SK-N-SH (cell line): ENCODE results near the gene TLE5. TPM values are rescaled to one million over a fixed set of nuclear protein-coding genes. Genes with fewer than 3 reads are reported as not detected.
"Not testable (repeated sequence)": the region's sequence is repeated elsewhere in the genome, so short reads cannot be mapped to it uniquely, and the experiment has no call there.

Source experiments
- CTCF ChIA-PET: fragments of 300-600, 350-600 bp; formaldehyde crosslinking; extraction: SDS; loops from one replicate; lab custom pipeline; 2021; lab: Yijun Ruan, JAX
- POLR2A ChIA-PET: fragments of 350-600 bp; sonication (Branson Sonifier 250); formaldehyde crosslinking; extraction: SDS; loops from one replicate; lab custom pipeline; 2020; ENCODE audit warnings: antibody characterized with exemption, inconsistent platforms; lab: Yijun Ruan, JAX
- DNase-seq: peaks from one replicate; pipeline ENCODE4 v3.0.0; 2012
- H2AFZ ChIP-seq: fragments of 200-600 bp; sonication (generic); 2 replicates; pipeline ENCODE4 v1.8.1; 2016; ENCODE audit warnings: antibody characterized with exemption, mild to moderate bottlenecking, low read depth
- H3F3A ChIP-seq: fragments of 200-600 bp; sonication (generic); replicated peaks from 2 replicates; pipeline ENCODE3; 2016; ENCODE audit warnings: antibody characterized with exemption, mild to moderate bottlenecking; ENCODE audit not compliant: insufficient read depth
- H3K27ac ChIP-seq, 2 experiments: fragments of 200-500 bp in 1 of 2; fragments of 200-600 bp in 1 of 2; sonication (Bioruptor generic) in 1 of 2; sonication (generic), shearing (Covaris generic) in 1 of 2; 2 replicates each; pipeline versions ENCODE4 v1.5.1 to v1.6.1; 2014 to 2016; ENCODE audit warnings: low read depth in 2 of 2, inconsistent platforms in 1 of 2, low read length in 1 of 2, mild to moderate bottlenecking in 1 of 2, mixed read lengths in 1 of 2
- H3K27me3 ChIP-seq: fragments of 200-600 bp; sonication (generic), shearing (Covaris generic); 2 replicates; pipeline ENCODE4 v1.6.1; 2016; ENCODE audit warnings: mixed run types; ENCODE audit not compliant: insufficient read depth
- H3K36me3 ChIP-seq, 2 experiments: fragments of 200-500 bp in 1 of 2; fragments of 200-600 bp in 1 of 2; sonication (Bioruptor generic) in 1 of 2; sonication (generic) in 1 of 2; replicated peaks in 1 of 2; 2 replicates each; pipeline versions ENCODE3 to v1.5.1; 2014 to 2016; ENCODE audit warnings: low read length in 1 of 2, mild to moderate bottlenecking in 1 of 2; ENCODE audit not compliant: insufficient read depth in 2 of 2, control insufficient read depth in 1 of 2
- H3K4me1 ChIP-seq, 2 experiments: fragments of 200-500 bp in 1 of 2; fragments of 200-600 bp in 1 of 2; sonication (Bioruptor generic) in 1 of 2; sonication (generic), shearing (Covaris generic) in 1 of 2; 2 replicates each; pipeline versions ENCODE4 v1.5.1 to v1.6.1; 2014 to 2016; ENCODE audit warnings: low read depth in 1 of 2, low read length in 1 of 2, mixed run types in 1 of 2; ENCODE audit not compliant: insufficient read depth in 2 of 2, control insufficient read depth in 1 of 2
- H3K4me2 ChIP-seq: fragments of 200-600 bp; sonication (generic), shearing (Covaris generic); 2 replicates; pipeline ENCODE4 v1.6.1; 2017; ENCODE audit warnings: mixed run types
- H3K4me3 ChIP-seq, 2 experiments: fragments of 200-500 bp in 1 of 2; fragments of 200-600 bp in 1 of 2; sonication (Bioruptor generic) in 1 of 2; sonication (generic), shearing (Covaris generic) in 1 of 2; 2 replicates each; pipeline versions ENCODE4 v1.5.1 to v1.8.1; 2014 to 2016; ENCODE audit warnings: low read depth in 2 of 2, inconsistent platforms in 1 of 2, low read length in 1 of 2, mild to moderate bottlenecking in 1 of 2, mixed read lengths in 1 of 2, moderate library complexity in 1 of 2
- H3K79me2 ChIP-seq: fragments of 200-600 bp; sonication (generic); 2 replicates; pipeline ENCODE4 v1.8.1; 2017; ENCODE audit warnings: mild to moderate bottlenecking; ENCODE audit not compliant: insufficient read depth
- H3K9ac ChIP-seq: fragments of 200-600 bp; sonication (generic); 2 replicates; pipeline ENCODE4 v1.6.1; 2017; ENCODE audit warnings: mixed run types
- H3K9me2 ChIP-seq: fragments of 200-600 bp; sonication (generic); 2 replicates; pipeline ENCODE4 v1.6.1; 2017; ENCODE audit warnings: mixed run types
- H3K9me3 ChIP-seq: fragments of 200-600 bp; sonication (generic); 2 replicates; pipeline ENCODE4 v1.6.1; 2017; ENCODE audit warnings: mixed run types, mild to moderate bottlenecking, moderate library complexity
- H4K20me1 ChIP-seq: fragments of 200-600 bp; sonication (generic); 2 replicates; pipeline ENCODE4 v1.6.1; 2017; ENCODE audit warnings: mild to moderate bottlenecking, mixed run types; ENCODE audit not compliant: insufficient read depth
- CTCF ChIP-seq: fragments of 200-600 bp; sonication (generic); IDR thresholded peaks from 2 replicates; pipeline ENCODE4 v1.6.1; 2017; ENCODE audit warnings: antibody characterized with exemption, mild to moderate bottlenecking, moderate library complexity
- ELF1 ChIP-seq: IDR thresholded peaks from 2 replicates; pipeline ENCODE4 v1.4.0; 2012
- EP300 ChIP-seq, 2 experiments: IDR thresholded peaks; 2 replicates each; pipeline versions ENCODE4 v1.4.0 to v1.6.1; 2012; ENCODE audit warnings: borderline replicate concordance in 1 of 2, low read depth in 1 of 2, low read length in 1 of 2
- FOSL2 ChIP-seq: IDR thresholded peaks from 2 replicates; pipeline ENCODE4 v1.4.0; 2012; ENCODE audit warnings: low read depth, mild to moderate bottlenecking, moderate library complexity, borderline replicate concordance
- FOXJ3 ChIP-seq: sonication (generic); formaldehyde crosslinking; IDR thresholded peaks from 2 replicates; pipeline ENCODE4 v1.5.1; 2020; ENCODE audit warnings: mild to moderate bottlenecking, missing genetic modification reagents
- GABPA ChIP-seq: IDR thresholded peaks from 2 replicates; pipeline ENCODE4 v1.4.0; 2012; ENCODE audit warnings: low read depth, mild to moderate bottlenecking
- IRF3 ChIP-seq: fragments of 150-350 bp; IDR thresholded peaks from 2 replicates; pipeline ENCODE4 v1.6.1; 2016; ENCODE audit warnings: mild to moderate bottlenecking, low read depth, low read length
- PBX3 ChIP-seq: IDR thresholded peaks from 2 replicates; pipeline ENCODE4; 2012
- RAD21 ChIP-seq: IDR thresholded peaks from 2 replicates; pipeline ENCODE4 v1.6.1; 2012; ENCODE audit warnings: mild to moderate bottlenecking, low read length
- REST ChIP-seq: IDR thresholded peaks from 2 replicates; pipeline ENCODE4 v1.6.1; 2012; ENCODE audit warnings: mild to moderate bottlenecking, low read depth, low read length, moderate library complexity
- SIN3A ChIP-seq: IDR thresholded peaks from 2 replicates; pipeline ENCODE4 v1.6.1; 2012; ENCODE audit warnings: low read depth, mild to moderate bottlenecking, low read length, moderate library complexity, borderline replicate concordance
- SMC3 ChIP-seq: IDR thresholded peaks from 2 replicates; pipeline ENCODE4 v1.6.1; 2012; ENCODE audit warnings: low read depth, low read length, improper control_type of control experiment
- TAF1 ChIP-seq: IDR thresholded peaks from 2 replicates; pipeline ENCODE4 v1.6.1; 2012; ENCODE audit warnings: low read depth, mild to moderate bottlenecking, low read length, moderate library complexity, borderline replicate concordance
- USF1 ChIP-seq: IDR thresholded peaks from 2 replicates; pipeline ENCODE4 v1.4.0; 2012; ENCODE audit warnings: low read depth, borderline replicate concordance
- YY1 ChIP-seq: IDR thresholded peaks from 2 replicates; pipeline ENCODE4 v1.4.0; 2012; ENCODE audit warnings: low read depth, mild to moderate bottlenecking
- WGBS: methylation state at CpG from one replicate; pipeline ENCODE4 v1.1.6; 2017; ENCODE audit warnings: low lambda C conversion rate; 5-methylcytosine and 5-hydroxymethylcytosine counted together
- polyA plus RNA-seq, 3 experiments: library from polyadenylated mRNA; depleted of rRNA; stranded (reverse); fragments of >200 nt; gene quantifications; 2 replicates each; pipeline ENCODE4 v1.2.3, GENCODE V29; 2012

TLE5 gene
- polyA plus RNA-seq, 1 of the 3 experiments (the other 2 are of a cell fraction): 519 TPM

GRCh38 chr19:3038214-3038613 is 24.1 kb downstream of the TLE5 start:
- H3F3A ChIP-seq: peaks cover 9% of the 10 kb centered on the region
- CTCF ChIA-PET: interaction anchor here (0.8 to 3.1 kb wide), 5 partner anchors 37 to 87 kb away, joined by 3 to 19 read pairs (median 6); no protein-coding TSS in a partner anchor
- H3K4me2 ChIP-seq: no peak overlapping the region
- H3K27me3 ChIP-seq: peaks cover 6% of the 10 kb centered on the region; the same call in 1 of the 2 replicates
- WGBS: 58% methylated on average over 5 of the region's 5 CpGs
- TF ChIP-seq SIN3A (no peak), USF1 (no peak), GABPA (no peak), CTCF (no peak), RAD21 (no peak), YY1 (no peak), SMC3 (no peak), PBX3 (no peak), EP300 (IDR thresholded peaks at IDR 0.05; ENCODE audit: borderline replicate concordance in 1 of 2, low read depth in 1 of 2, low read length in 1 of 2) (no peak), FOSL2 (no peak), FOXJ3 (CRISPR knock-in tag) (no peak), TAF1 (no peak), REST (no peak), ELF1 (no peak), IRF3 (no peak)
- no peaks in the 10 kb centered on the region for H3K79me2 ChIP-seq
- H2AFZ ChIP-seq: no peak overlapping the region
- H3K4me3 ChIP-seq: no peak overlapping the region
- POLR2A ChIA-PET: no interaction called here
- no peaks in the 10 kb centered on the region for H4K20me1 ChIP-seq
- H3K9ac ChIP-seq: no peak overlapping the region
- DNase-seq: no peak
- no peaks in the 10 kb centered on the region for H3K36me3 ChIP-seq
- no peak overlapping the region for H3K27ac ChIP-seq
- peaks cover 0 to 14% of the 10 kb centered on the region in 2 experiments; a peak in 1 of 4 replicates for H3K4me1 ChIP-seq
- no peaks in the 10 kb centered on the region for H3K9me3 ChIP-seq
- H3K9me2 ChIP-seq: no peaks in the 10 kb centered on the region

GRCh38 chr19:3036977-3037544 is 25.2 kb downstream of the TLE5 start:
- H4K20me1 ChIP-seq, DNase-seq, H3K9me3 ChIP-seq, H3K79me2 ChIP-seq, H3K4me3 ChIP-seq, H3F3A ChIP-seq, H3K27ac ChIP-seq, H3K9me2 ChIP-seq, H3K36me3 ChIP-seq, H3K9ac ChIP-seq: not testable (repeated sequence)
- H3K27me3 ChIP-seq: peaks cover 17% of the 10 kb centered on the region
- peak overlapping the region; percentile 60; the same call in 1 of the 2 replicates for H2AFZ ChIP-seq
- WGBS: 40% methylated on average over 14 of the region's 14 CpGs
- peaks cover 0 to 14% of the 10 kb centered on the region in 2 experiments; a peak in 1 of 4 replicates for H3K4me1 ChIP-seq
- peak overlapping the region; percentile 99 for H3K4me2 ChIP-seq
- ChIA-PET CTCF (interaction anchor here (0.6 to 3.5 kb wide), 20 partner anchors 9 to 315 kb away, joined by 3 to 20 read pairs (median 5); partner anchors contain the start of genes TLE5 and TLE6), POLR2A (interaction anchor here (1.1 to 3.4 kb wide), 3 partner anchors 32 to 150 kb away, joined by 3 to 21 read pairs (median 11); no protein-coding TSS in a partner anchor)
